Glutamatergic neuron (in vitro differentiated cells): ENCODE data around the gene KLHL17. TPM values are rescaled to one million over a fixed set of nuclear protein-coding genes. Genes with fewer than 3 reads are reported as not detected.

Experiments used
- DNase-seq: peaks from one replicate; pipeline ENCODE4 v3.0.0; 2022
- H3K27ac Mint-ChIP-seq: one replicate; pipeline ENCODE4 v1.8.0; 2020; ENCODE audit warnings: mild to moderate bottlenecking, mixed read lengths, inconsistent platforms; ENCODE audit not compliant: unreplicated experiment
- H3K27me3 Mint-ChIP-seq: one replicate; pipeline ENCODE4 v1.8.0; 2020; ENCODE audit warnings: mild to moderate bottlenecking, moderate library complexity, mixed read lengths, inconsistent platforms; ENCODE audit not compliant: unreplicated experiment
- H3K36me3 Mint-ChIP-seq: one replicate; pipeline ENCODE4 v1.8.0; 2020; ENCODE audit warnings: mild to moderate bottlenecking, mixed read lengths, inconsistent platforms; ENCODE audit not compliant: unreplicated experiment
- H3K4me1 Mint-ChIP-seq: one replicate; pipeline ENCODE4 v1.8.0; 2020; ENCODE audit warnings: mild to moderate bottlenecking, low read depth, mixed read lengths, inconsistent platforms; ENCODE audit not compliant: unreplicated experiment
- H3K4me3 Mint-ChIP-seq: one replicate; pipeline ENCODE4 v1.8.0; 2020; ENCODE audit warnings: mild to moderate bottlenecking, mixed read lengths, inconsistent platforms; ENCODE audit not compliant: unreplicated experiment
- H3K9me3 Mint-ChIP-seq: one replicate; pipeline ENCODE4 v1.8.0; 2020; ENCODE audit warnings: mild to moderate bottlenecking, moderate library complexity, mixed read lengths, inconsistent platforms; ENCODE audit not compliant: unreplicated experiment
- CTCF ChIP-seq: fragments of 200-600 bp; sonication (generic); IDR thresholded peaks from one replicate; pipeline ENCODE4 v1.5.0; 2021; ENCODE audit not compliant: partially characterized antibody, unreplicated experiment
- total RNA-seq: library from RNA; stranded (reverse); fragmentation: NEBNext Ultra II Directional; extraction: Animal tissue kit (Norgen Biotek cat#: 25700); gene quantifications from one replicate; pipeline ENCODE4 v1.2.1, GENCODE V29; 2021; ENCODE audit not compliant: unreplicated experiment

KLHL17 gene
- total RNA-seq, 1 donor from 2014 or later, result 103 TPM

- TF ChIP-seq CTCF, result no peak
- no peak for DNase-seq
- no peak overlapping the region for H3K4me3 Mint-ChIP-seq
- peaks cover 6% of the 10 kb centered on the region for H3K27me3 Mint-ChIP-seq
- peaks cover 6% of the 10 kb centered on the region for H3K9me3 Mint-ChIP-seq
- no peak overlapping the region for H3K27ac Mint-ChIP-seq
- peaks cover 7% of the 10 kb centered on the region for H3K4me1 Mint-ChIP-seq
- no peaks in the 10 kb centered on the region for H3K36me3 Mint-ChIP-seq
Observed at GRCh38 chr1:953524-954320, 6.7 kb upstream of the KLHL17 start.

GRCh38 chr1:954927-955326 lies 5.5 kb upstream of the KLHL17 start:
- Mint-ChIP-seq H3K4me1 (peaks cover 7% of the 10 kb centered on the region), H3K36me3 (no peaks in the 10 kb centered on the region), H3K27me3 (peaks cover 5% of the 10 kb centered on the region), H3K27ac (no peak overlapping the region), H3K4me3 (peak overlapping the region; percentile 20), H3K9me3 (peaks cover 6% of the 10 kb centered on the region)
- DNase-seq, result no peak
- no peak for TF ChIP-seq CTCF

- TF ChIP-seq CTCF, result no peak
- no peak overlapping the region for H3K4me3 Mint-ChIP-seq
- DNase-seq, result no peak
- no peaks in the 10 kb centered on the region for H3K36me3 Mint-ChIP-seq
- H3K27me3 Mint-ChIP-seq, result peaks cover 5% of the 10 kb centered on the region
- H3K4me1 Mint-ChIP-seq, result peaks cover 7% of the 10 kb centered on the region
- no peak overlapping the region for H3K27ac Mint-ChIP-seq
- peaks cover 6% of the 10 kb centered on the region for H3K9me3 Mint-ChIP-seq
Observed at GRCh38 chr1:955474-955873, 4.9 kb upstream of the KLHL17 start.

GRCh38 chr1:956636-957035 lies 3.7 kb upstream of the KLHL17 start:
- TF ChIP-seq CTCF, result no peak
- Mint-ChIP-seq H3K9me3 (peaks cover 5% of the 10 kb centered on the region), H3K27me3 (peaks cover 5% of the 10 kb centered on the region), H3K4me1 (peaks cover 7% of the 10 kb centered on the region), H3K4me3 (no peak overlapping the region), H3K36me3 (no peaks in the 10 kb centered on the region), H3K27ac (no peak overlapping the region)
- DNase-seq, result no peak
